ENCODE results near the gene LMBR1.

Gene LMBR1

GRCh38 chr7:156693627-156694026 is 199.4 kb downstream of the LMBR1 start:
- no peak for DNase-seq (ENCODE audit: low spot score)

DNA sequence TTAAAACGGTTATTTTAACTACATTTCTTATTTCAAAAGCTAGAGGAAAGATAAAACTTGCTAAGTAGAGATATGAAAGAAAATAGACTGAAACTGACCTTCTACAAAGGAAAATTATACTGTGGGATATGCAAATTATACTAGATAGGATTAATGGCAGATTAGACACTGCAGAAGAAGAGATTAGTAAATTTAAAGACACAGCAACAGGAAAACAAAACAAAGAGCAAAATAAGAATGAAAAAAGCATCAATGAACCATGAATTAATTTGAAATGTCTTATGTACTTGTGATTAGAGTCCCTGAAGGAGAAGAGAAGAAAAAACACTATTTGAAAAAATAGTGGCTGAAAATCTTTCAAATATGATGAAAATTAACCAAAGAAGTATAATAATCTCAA is 200.1 kb downstream of the LMBR1 start:
- no peak for DNase-seq (ENCODE audit: low spot score)

DNA sequence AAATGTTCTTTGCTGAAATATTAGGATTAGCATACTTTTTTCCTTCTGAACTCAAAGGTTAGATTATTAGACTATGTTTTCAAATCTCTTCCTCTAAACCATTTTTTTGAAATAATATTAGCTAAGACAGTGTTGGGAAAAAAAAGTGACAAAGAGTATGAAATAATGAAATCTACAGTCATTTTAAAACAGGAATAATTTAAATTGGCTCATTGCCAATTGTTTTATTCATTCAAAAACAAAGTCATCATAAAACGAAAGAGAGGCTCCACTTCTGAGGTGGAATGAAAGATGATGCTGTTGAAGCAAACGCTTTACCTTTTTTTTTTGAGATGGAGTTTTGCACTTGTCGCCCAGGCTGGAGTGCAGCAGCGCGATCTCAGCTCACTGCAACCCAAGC is 201.2 kb downstream of the LMBR1 start:
- no peak for DNase-seq (ENCODE audit: low spot score)

- DNase-seq (ENCODE audit: low spot score): no peak
Observed at GRCh38 chr7:156684661-156685060, 208.3 kb downstream of the LMBR1 start.

GRCh38 chr7:156684251-156684650 is 208.7 kb downstream of the LMBR1 start:
- no peak for DNase-seq (ENCODE audit: low spot score)

DNA sequence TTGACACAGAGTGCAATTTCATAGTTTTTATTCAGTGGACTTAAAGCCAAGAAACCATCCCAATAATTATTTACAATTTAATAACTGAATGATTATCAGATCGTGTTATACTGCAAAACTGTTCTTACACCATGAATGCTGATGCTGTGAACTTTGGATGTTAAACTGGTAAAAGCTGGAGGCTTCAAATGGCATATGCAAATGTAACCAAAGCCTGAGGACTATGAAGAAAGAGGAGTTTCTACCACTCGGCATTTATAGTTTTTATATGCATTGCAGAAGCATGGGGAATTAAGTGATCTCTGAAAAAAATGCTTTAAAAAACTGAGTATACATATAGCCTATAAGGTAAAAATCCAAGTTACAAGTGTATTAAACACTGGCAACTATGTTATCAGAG is 210.1 kb downstream of the LMBR1 start:
- DNase-seq (ENCODE audit: low spot score): no peak

- DNase-seq (ENCODE audit: low spot score): no peak
Observed at GRCh38 chr7:156680281-156680680, 212.7 kb downstream of the LMBR1 start.

DNA sequence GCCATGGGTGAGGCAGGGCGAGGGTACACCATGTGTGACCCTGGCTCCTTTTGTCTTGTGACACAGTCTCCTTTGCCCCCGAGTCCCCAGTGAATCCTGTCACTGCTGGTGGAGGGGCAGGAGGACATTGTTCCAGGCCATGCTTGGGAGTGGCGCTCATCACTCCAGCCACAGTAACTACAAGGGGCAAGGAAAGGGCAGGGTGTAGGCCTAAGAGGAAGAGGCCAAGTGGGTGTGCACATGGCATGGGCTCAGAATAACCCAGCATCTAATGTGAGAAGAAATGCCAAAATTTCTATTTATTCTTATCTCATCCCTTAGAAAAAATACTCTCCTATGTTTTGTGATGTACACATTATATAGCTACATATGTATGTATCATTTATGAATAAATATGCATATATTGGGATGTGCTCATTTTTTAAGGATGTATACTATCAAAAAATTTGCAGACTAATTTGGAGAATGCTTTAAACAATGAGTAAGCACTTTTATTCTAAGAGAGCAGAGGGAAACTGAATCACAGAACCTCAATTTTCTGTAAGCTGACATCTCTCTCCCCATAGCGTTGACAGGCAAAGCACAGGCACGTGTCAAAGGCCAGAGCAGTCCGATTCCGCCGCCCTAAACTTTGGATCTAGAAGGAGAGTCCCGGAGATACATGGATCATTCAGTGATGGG is 215.5 kb downstream of the LMBR1 start:
- DNase-seq (ENCODE audit: low spot score): no peak

GRCh38 chr7:156676263-156676662 is 216.7 kb downstream of the LMBR1 start:
- DNase-seq (ENCODE audit: low spot score): no peak

- no peak for DNase-seq (ENCODE audit: low spot score)
Observed at GRCh38 chr7:156675721-156676120, 217.3 kb downstream of the LMBR1 start.

- DNase-seq (ENCODE audit: low spot score): no peak
Observed at GRCh38 chr7:156673902-156674301, 219.1 kb downstream of the LMBR1 start.

GRCh38 chr7:156673454-156673853 is 219.5 kb downstream of the LMBR1 start:
- DNase-seq (ENCODE audit: low spot score): no peak

DNA sequence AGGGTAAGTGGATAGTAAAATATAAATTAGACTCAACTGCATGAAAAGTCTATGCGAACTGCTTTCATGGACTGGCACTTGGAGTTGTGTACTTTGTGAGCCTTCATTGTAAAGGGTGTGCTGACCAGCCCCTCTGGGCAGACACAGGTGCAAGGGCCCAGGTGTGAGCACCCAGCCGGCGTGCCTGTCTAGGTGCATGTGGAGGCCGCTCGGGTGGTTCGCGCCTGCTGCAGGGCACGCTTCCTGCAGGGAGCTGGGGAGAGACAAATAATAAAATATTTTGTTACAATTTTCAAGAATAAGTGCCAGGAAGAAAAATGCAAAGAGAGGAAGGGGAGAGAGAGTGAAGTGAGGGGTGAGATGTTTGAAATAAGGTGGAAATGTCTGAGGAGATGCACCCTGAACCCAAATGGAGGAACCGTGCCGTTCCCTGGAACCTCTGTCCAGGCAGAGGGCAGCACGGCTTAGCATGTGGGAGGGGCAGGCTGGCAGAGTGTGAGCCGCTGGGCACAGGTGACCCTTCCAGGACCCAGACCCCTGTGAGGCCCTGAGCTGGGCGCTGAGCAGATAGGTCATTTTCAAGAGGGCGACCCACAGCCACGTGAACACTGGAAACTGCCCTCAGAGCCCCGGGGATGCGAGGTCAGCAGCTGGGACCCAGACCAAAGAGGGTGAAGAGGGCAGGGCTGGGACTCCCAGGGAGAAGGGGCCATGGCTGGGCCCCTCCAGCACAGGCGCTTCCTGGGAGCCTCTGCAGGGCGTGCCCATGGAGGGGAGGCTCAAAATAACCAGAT is 223.8 kb downstream of the LMBR1 start:
- no peak for DNase-seq (ENCODE audit: low spot score)

- DNase-seq (ENCODE audit: low spot score): no peak
Observed at GRCh38 chr7:156668130-156668741, 224.7 kb downstream of the LMBR1 start.

DNA sequence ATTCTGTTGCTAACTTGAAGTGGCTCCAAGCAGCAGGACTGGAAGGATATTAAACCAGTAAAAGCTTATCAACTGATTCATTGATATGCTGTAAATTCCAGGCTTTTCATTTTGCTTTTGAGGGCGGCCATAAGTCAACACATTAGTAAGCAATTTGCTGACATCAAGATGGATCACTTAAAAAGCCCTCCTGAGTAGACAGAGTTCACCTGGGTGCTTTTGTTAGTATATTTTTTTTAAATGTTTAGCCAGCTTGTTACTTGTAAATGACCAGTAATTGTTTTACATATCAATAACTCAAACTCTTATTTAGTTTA is 225.9 kb downstream of the LMBR1 start:
- no peak for DNase-seq (ENCODE audit: low spot score)

DNA sequence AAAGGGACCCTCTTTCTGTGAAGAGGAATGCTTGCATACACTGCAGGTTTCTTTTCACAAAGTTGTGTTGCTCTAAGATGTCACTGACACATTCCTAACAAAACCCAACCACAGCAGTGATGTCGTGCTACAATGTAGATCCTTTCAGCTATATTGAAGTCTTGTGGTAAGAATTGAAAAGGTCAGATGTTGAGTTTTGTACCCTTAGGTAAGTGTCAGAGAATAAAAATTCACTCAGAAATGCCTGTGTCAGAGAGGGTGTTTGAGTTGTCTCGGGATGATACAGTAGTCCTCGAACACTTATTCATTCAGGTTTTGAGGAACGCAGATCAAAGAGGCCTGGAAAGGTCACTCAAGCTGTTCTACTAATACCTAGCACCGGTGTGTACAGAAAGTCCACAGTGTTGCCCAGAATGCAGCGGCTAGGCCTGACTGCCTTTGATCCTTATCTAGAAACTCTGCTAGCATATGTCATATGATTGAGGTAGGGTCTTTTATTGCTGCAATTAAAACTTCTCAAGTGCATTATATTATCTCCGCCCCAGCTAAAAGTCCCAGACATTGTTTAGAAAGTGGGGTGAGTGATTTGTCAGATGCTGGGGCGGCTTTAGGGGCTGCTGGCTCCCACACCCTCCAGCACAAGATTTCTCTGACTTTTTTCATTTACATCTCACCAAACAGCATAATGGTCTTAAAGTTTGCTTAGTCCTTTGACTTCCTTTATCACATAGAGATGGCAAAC is 226.4 kb downstream of the LMBR1 start:
- DNase-seq (ENCODE audit: low spot score): no peak

GRCh38 chr7:156665101-156665500 is 227.9 kb downstream of the LMBR1 start:
- no peak for DNase-seq (ENCODE audit: low spot score)

GRCh38 chr7:156662277-156662676 is 230.7 kb downstream of the LMBR1 start:
- DNase-seq (ENCODE audit: low spot score): no peak

- DNase-seq (ENCODE audit: low spot score): no peak
Observed at GRCh38 chr7:156661637-156662036, 231.3 kb downstream of the LMBR1 start.

DNA sequence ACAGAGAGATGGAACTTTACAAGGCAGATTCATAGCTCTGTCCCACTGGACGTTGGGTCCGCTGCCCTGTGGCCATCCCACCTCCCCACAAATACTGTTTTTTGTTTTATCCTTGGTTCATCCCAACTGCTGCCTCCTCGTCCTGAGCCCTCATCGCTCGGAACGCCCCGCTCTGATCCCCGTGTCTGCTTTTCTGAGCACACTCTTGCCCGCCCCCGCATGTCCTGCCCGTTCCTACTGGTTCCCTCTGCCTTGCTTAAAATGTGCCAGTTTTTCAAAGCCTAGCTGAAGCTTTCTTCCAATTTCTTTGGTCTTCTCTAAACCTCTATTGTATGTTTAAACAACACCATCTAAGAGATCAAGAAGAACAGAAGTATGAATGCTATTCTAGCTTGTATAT is 233.0 kb downstream of the LMBR1 start:
- DNase-seq (ENCODE audit: low spot score): no peak

DNA sequence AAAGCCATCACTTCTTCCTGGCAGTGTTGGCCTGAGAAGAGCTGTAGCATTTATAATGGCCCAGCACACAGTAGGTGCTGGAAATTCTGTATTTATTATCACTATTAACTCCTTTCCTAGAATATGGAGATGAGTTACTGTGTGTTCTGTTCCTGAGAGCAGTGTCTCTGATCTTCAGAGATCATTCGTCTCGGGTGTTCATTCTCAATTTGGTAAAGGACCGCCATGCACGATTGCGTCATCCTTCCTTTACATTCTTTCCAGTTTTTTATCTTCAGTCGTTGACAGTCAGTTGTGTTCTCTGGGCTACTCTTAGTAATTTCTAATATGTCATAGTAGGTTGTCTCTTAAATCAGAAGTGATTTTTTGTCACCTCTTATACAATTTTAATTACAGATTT is 233.8 kb downstream of the LMBR1 start:
- DNase-seq (ENCODE audit: low spot score): no peak

DNA sequence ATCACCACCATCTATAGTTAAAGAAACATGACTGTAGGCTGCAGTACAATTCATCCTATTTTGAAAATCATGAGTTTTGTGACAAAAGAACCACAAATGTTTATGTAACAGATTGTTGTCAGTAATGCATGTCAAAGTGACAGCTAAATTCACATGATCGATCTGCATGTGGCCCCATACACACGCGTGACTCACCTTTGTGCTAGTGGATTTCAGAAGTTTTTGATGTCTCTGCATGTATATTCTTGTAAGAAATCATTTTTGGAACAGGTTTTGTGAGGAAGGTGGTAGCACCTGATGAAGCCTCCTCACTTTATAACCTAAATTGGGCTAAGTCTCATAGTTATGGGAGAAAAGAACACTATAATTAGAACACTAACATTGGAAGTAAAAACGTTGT is 235.3 kb downstream of the LMBR1 start:
- no peak for DNase-seq (ENCODE audit: low spot score)

- no peak for DNase-seq (ENCODE audit: low spot score)
Observed at GRCh38 chr7:156656598-156656997, 236.4 kb downstream of the LMBR1 start.

Data from CD4-positive, alpha-beta T cell treated with Interleukin-15 for 4 hours (primary cell).